Natural killer cell (primary cell): ENCODE measurements around the gene CAPN9. TPM values are rescaled to one million over a fixed set of nuclear protein-coding genes. Genes with fewer than 3 reads are reported as not detected.
"Not testable (repeated sequence)": the region's sequence is repeated elsewhere in the genome, so short reads cannot be mapped to it uniquely, and the experiment has no call there.

Source experiments
- ATAC-seq, 3 donors: fragments of 150-1000 bp in 2 of 3; fragments of 200-7000 bp in 1 of 3; cut with Tn5 transposase; 1 replicate in 1 of 3; 2 replicates in 2 of 3; pipeline ENCODE4 v1.10.0; 2021; ENCODE audit warnings: mild to moderate bottlenecking in 2 of 3, moderate library complexity in 2 of 3
- DNase-seq, 2 donors: peaks; one replicate each; pipeline versions ENCODE4 v3.0.0 to v3.0.0-alpha.2; 2013 to 2021; ENCODE audit warnings: mixed read lengths in 1 of 2
- H3K27ac ChIP-seq: one replicate; pipeline ENCODE4 v1.5.1; 2013; ENCODE audit warnings: mild to moderate bottlenecking, low read length
- H3K27me3 ChIP-seq: one replicate; pipeline ENCODE4 v1.6.1; 2013; ENCODE audit warnings: low read length; ENCODE audit not compliant: control insufficient read depth, insufficient read depth
- H3K36me3 ChIP-seq: one replicate; pipeline ENCODE4 v1.6.1; 2013; ENCODE audit warnings: low read length; ENCODE audit not compliant: control insufficient read depth, insufficient read depth
- H3K4me1 ChIP-seq: one replicate; pipeline ENCODE4 v1.6.1; 2013; ENCODE audit warnings: low read length; ENCODE audit not compliant: control insufficient read depth, insufficient read depth
- H3K4me3 ChIP-seq: one replicate; pipeline ENCODE4 v1.5.1; 2013; ENCODE audit warnings: low read length
- H3K9me3 ChIP-seq: one replicate; pipeline ENCODE4 v1.6.1; 2013; ENCODE audit warnings: low read length; ENCODE audit not compliant: control insufficient read depth, insufficient read depth
- H3K27ac Mint-ChIP-seq, 2 donors: one replicate each; pipeline ENCODE4 v1.8.0; 2022; ENCODE audit warnings: mild to moderate bottlenecking in 2 of 2, mixed read lengths in 2 of 2, moderate library complexity in 1 of 2
- H3K27me3 Mint-ChIP-seq, 2 donors: one replicate each; pipeline ENCODE4 v1.8.0; 2022; ENCODE audit warnings: low read depth in 2 of 2, mixed read lengths in 2 of 2
- H3K36me3 Mint-ChIP-seq: one replicate; pipeline ENCODE4 v1.8.0; 2022; ENCODE audit warnings: mixed read lengths
- H3K4me1 Mint-ChIP-seq, 2 donors: one replicate each; pipeline ENCODE4 v1.8.0; 2022; ENCODE audit warnings: mixed read lengths in 2 of 2
- H3K4me3 Mint-ChIP-seq: one replicate; pipeline ENCODE4 v1.8.0; 2022; ENCODE audit warnings: mild to moderate bottlenecking, moderate library complexity, mixed read lengths
- H3K9me3 Mint-ChIP-seq, 2 donors: one replicate each; pipeline ENCODE4 v1.8.0; 2022; ENCODE audit warnings: mixed read lengths in 2 of 2
- CTCF ChIP-seq: fragments of 200-600 bp; IDR thresholded peaks from one replicate; pipeline ENCODE4 v1.8.0; 2022; ENCODE audit warnings: antibody characterized with exemption
- WGBS: methylation state at CpG from one replicate; pipeline ENCODE4 v1.1.7; 2013; ENCODE audit warnings: missing lambda C conversion rate; ENCODE audit not compliant: insufficient coverage; 5-methylcytosine and 5-hydroxymethylcytosine counted together
- intact Hi-C: fragments of 100-400 bp; cut with micrococcal nuclease; formaldehyde crosslinking; loops from one replicate; pipeline ENCODE4 v1.14.2; 2022
- total RNA-seq, 4 donors: library from RNA; stranded (reverse); fragments of 120-200 nt in 1 of 4; gene quantifications; one replicate each; pipeline versions ENCODE4 v1.2.3 to v1.2.4, GENCODE V29; 2013 to 2022

CAPN9 gene
- total RNA-seq, 3 donors from 2014 or later (not counting 1 experiment from before 2014, with no cell fraction given) = not detected

- no peak overlapping the region for H3K27ac Mint-ChIP-seq
- no peak for TF ChIP-seq CTCF
- DNase-seq (no peak), ATAC-seq (no peak)
- H3K4me1 Mint-ChIP-seq = no peaks in the 10 kb centered on the region
- H3K27me3 Mint-ChIP-seq = peaks cover 0 to 8% of the 10 kb centered on the region in 2 donors
- WGBS = 100% methylated on average over 1 of the region's 1 CpG
- no peaks in the 10 kb centered on the region for H3K27me3 ChIP-seq
- no peaks in the 10 kb centered on the region for H3K9me3 ChIP-seq
- no peaks in the 10 kb centered on the region for H3K36me3 ChIP-seq
- no peaks in the 10 kb centered on the region for H3K4me1 ChIP-seq
- no peaks in the 10 kb centered on the region for H3K36me3 Mint-ChIP-seq
- no peaks in the 10 kb centered on the region for H3K9me3 Mint-ChIP-seq
- no peak overlapping the region for H3K4me3 ChIP-seq
- no peak overlapping the region for H3K4me3 Mint-ChIP-seq
- H3K27ac ChIP-seq = no peak overlapping the region
- intact Hi-C loops = no loop called here
These were observed 29.9 kb upstream of the CAPN9 start for GRCh38 chr1:230717251-230717650.

GRCh38 chr1:230721849-230722522 is 25.2 kb upstream of the CAPN9 start:
- H3K9me3 Mint-ChIP-seq, H3K36me3 Mint-ChIP-seq, H3K4me3 ChIP-seq, H3K4me3 Mint-ChIP-seq, H3K36me3 ChIP-seq, H3K4me1 ChIP-seq, DNase-seq, H3K27me3 Mint-ChIP-seq, H3K4me1 Mint-ChIP-seq, intact Hi-C loops, H3K27ac ChIP-seq, H3K27me3 ChIP-seq, H3K9me3 ChIP-seq, ATAC-seq, H3K27ac Mint-ChIP-seq: not testable (repeated sequence)
- WGBS = 89% methylated on average over 3 of the region's 3 CpGs

- Histone ChIP-seq H3K36me3 (no peaks in the 10 kb centered on the region), H3K4me3 (no peak overlapping the region), H3K27me3 (no peaks in the 10 kb centered on the region), H3K27ac (no peak overlapping the region), H3K4me1 (no peaks in the 10 kb centered on the region), H3K9me3 (peaks cover 3% of the 10 kb centered on the region)
- H3K4me1 Mint-ChIP-seq = no peaks in the 10 kb centered on the region
- 89% methylated on average over 3 of the region's 6 CpGs for WGBS
- intact Hi-C loops = no loop called here
- H3K27ac Mint-ChIP-seq = no peak overlapping the region
- no peak overlapping the region for H3K4me3 Mint-ChIP-seq
- no peak for TF ChIP-seq CTCF
- H3K36me3 Mint-ChIP-seq = no peaks in the 10 kb centered on the region
- H3K27me3 Mint-ChIP-seq = peaks cover 7 to 26% of the 10 kb centered on the region in 2 donors
- no peaks in the 10 kb centered on the region for H3K9me3 Mint-ChIP-seq
- no peak for ATAC-seq
- DNase-seq = no peak
These were observed 21.8 kb upstream of the CAPN9 start for GRCh38 chr1:230725256-230726012.

- Mint-ChIP-seq H3K4me3 (no peak overlapping the region), H3K27ac (no peak overlapping the region), H3K9me3 (no peaks in the 10 kb centered on the region), H3K4me1 (no peaks in the 10 kb centered on the region), H3K27me3 (peaks cover 3 to 26% of the 10 kb centered on the region in 2 donors), H3K36me3 (no peaks in the 10 kb centered on the region)
- Histone ChIP-seq H3K9me3 (no peaks in the 10 kb centered on the region), H3K4me3 (no peak overlapping the region), H3K4me1 (no peaks in the 10 kb centered on the region), H3K36me3 (no peaks in the 10 kb centered on the region), H3K27ac (no peak overlapping the region), H3K27me3 (no peaks in the 10 kb centered on the region)
- no peak for ATAC-seq
- no peak for TF ChIP-seq CTCF
- intact Hi-C loops = no loop called here
- 84% methylated on average over 5 of the region's 6 CpGs for WGBS
- DNase-seq = no peak
These were observed 18.3 kb upstream of the CAPN9 start for GRCh38 chr1:230728710-230729392.
